Measurements from ENCODE around the gene DNAJB9. TPM values are rescaled to one million over a fixed set of nuclear protein-coding genes. Genes with fewer than 3 reads are reported as not detected.

DNAJB9 gene
- total and polyA plus RNA-seq, 2 of the 8 experiments (the other 6 are each of a cell fraction or from before 2014, with no cell fraction given): 1.8 to 9.7 TPM

DNA sequence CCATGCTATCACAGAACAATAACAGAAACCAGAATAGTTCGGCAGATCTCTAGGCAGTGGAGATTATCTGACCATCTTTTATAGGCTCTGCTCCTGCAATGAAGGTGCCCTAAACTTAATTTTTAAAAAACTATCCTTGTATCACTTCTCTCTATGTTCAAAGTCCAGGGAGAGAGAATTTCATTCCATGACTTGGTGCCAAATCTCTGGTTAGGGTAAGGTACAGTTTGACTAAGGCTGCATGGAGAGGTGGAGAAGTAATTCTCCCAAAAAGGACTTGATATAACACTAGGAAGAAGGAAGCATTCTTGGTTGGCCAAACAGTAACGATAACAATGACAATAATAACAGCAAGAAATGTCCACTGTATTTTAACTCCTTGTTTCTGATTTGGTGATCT lies 40.0 kb downstream of the DNAJB9 start:
- H3K14ac ChIP-seq (ENCODE audit: insufficient read length): no peak overlapping the region
- no peaks in the 10 kb centered on the region for H3K79me1 ChIP-seq (ENCODE audit: low read depth, low read length)
- H4K8ac ChIP-seq (ENCODE audit: extremely low read depth, insufficient read depth, low read length): no peak overlapping the region
- H3K9me3 ChIP-seq (ENCODE audit: insufficient read depth in 2 of 2, low read depth in 1 of 2, low read length in 1 of 2): no peaks in the 10 kb centered on the region
- ChIA-PET CTCF (ENCODE audit: partially characterized antibody) (interaction anchor here (1.4 to 1.5 kb wide), 2 partner anchors 9 to 13 kb away, joined by 4 read pairs; no protein-coding TSS in a partner anchor), POLR2A (ENCODE audit: partially characterized antibody) (no interaction called here)
- no peaks in the 10 kb centered on the region for H3K36me3 ChIP-seq (ENCODE audit: control insufficient read depth in 2 of 4, insufficient read depth in 4 of 4, low read length in 3 of 4)
- no peak overlapping the region for H4K91ac ChIP-seq (replicated peaks; ENCODE audit: insufficient read length, low read length)
- no peak overlapping the region for H3K4ac ChIP-seq (replicated peaks; ENCODE audit: insufficient read length, low read depth, low read length)
- H3K4me2 ChIP-seq (ENCODE audit: insufficient read depth in 1 of 2, low read depth in 2 of 2, low read length in 2 of 2): no peak overlapping the region
- 93% methylated on average over 2 of the region's 2 CpGs; no CpG with 5 or more reads in 1 of the 2 experiments for WGBS, 2 experiments (ENCODE audit: extremely low coverage in 1 of 2, insufficient coverage in 1 of 2, insufficient read length in 1 of 2, insufficient replicate concordance in 2 of 2, low coverage in 1 of 2, low lambda C conversion rate in 2 of 2, missing lambda C conversion rate in 1 of 2)
- no peaks in the 10 kb centered on the region; the same call in 1 of the 2 replicates for H3K23me2 ChIP-seq (ENCODE audit: low read depth, low read length)
- H2BK5ac ChIP-seq (ENCODE audit: low read depth, low read length): no peak overlapping the region
- no peak overlapping the region for H3K18ac ChIP-seq (ENCODE audit: extremely low read depth, low read length)
- H3K79me2 ChIP-seq (ENCODE audit: control insufficient read depth in 1 of 2, insufficient read depth in 2 of 2, low read length in 2 of 2): no peaks in the 10 kb centered on the region
- H3K23ac ChIP-seq (ENCODE audit: insufficient read length): no peak overlapping the region
- H3K27ac ChIP-seq (ENCODE audit: low read depth, low read length): no peak overlapping the region
- H3K56ac ChIP-seq (replicated peaks; ENCODE audit: insufficient read length, low read depth, low read length): no peak overlapping the region
- no peaks in the 10 kb centered on the region for H4K20me1 ChIP-seq (replicated peaks in 1 of 2; ENCODE audit: control insufficient read depth in 1 of 2, insufficient read depth in 2 of 2, low read length in 2 of 2)
- H2BK15ac ChIP-seq (ENCODE audit: low read length): no peak overlapping the region
- no peaks in the 10 kb centered on the region for H3K27me3 ChIP-seq (replicated peaks in 1 of 4; ENCODE audit: control insufficient read depth in 3 of 4, extremely low read depth in 1 of 4, insufficient read depth in 3 of 4, low read length in 3 of 4)
- FAIRE-seq (no peak), DNase-seq (ENCODE audit: low read depth in 1 of 2, low spot score in 2 of 2) (no peak)
- no peak overlapping the region for H2BK12ac ChIP-seq (ENCODE audit: low read depth, low read length)
- no peak overlapping the region for H2AK5ac ChIP-seq (ENCODE audit: low read depth, low read length)
- no peak overlapping the region for H2BK120ac ChIP-seq (replicated peaks; ENCODE audit: low read depth, low read length)
- H3K4me3 ChIP-seq (ENCODE audit: extremely low read depth in 1 of 4, insufficient read depth in 2 of 4, low read depth in 3 of 4, low read length in 4 of 4): no peak overlapping the region
- no peak overlapping the region for H2AFZ ChIP-seq (ENCODE audit: low read length)
- peaks cover 0 to under 1% (median 0%) of the 10 kb centered on the region in 4 experiments; a peak in 1 of 7 replicates for H3K4me1 ChIP-seq (replicated peaks in 1 of 4; ENCODE audit: control insufficient read depth in 3 of 4, insufficient read depth in 4 of 4, low read length in 3 of 4)
- no peak overlapping the region for H4K5ac ChIP-seq (ENCODE audit: insufficient read length, low read depth, low read length)
- H2BK20ac ChIP-seq (ENCODE audit: low read length): no peak overlapping the region
- H3K9ac ChIP-seq (replicated peaks in 1 of 4; ENCODE audit: extremely low read depth in 1 of 4, low read depth in 3 of 4, low read length in 3 of 4): no peak overlapping the region
- no peak for TF ChIP-seq SIX5 (IDR thresholded peaks at IDR 0.05; ENCODE audit: low read depth, low read length)
- no peak for TF ChIP-seq EP300 (IDR thresholded peaks at IDR 0.05; ENCODE audit: borderline replicate concordance in 1 of 2, low read depth in 2 of 2, low read length in 2 of 2)
- TF ChIP-seq NRF1 (IDR thresholded peaks at IDR 0.05; ENCODE audit: low read depth, low read length): no peak
- TF ChIP-seq, protein P1, sequence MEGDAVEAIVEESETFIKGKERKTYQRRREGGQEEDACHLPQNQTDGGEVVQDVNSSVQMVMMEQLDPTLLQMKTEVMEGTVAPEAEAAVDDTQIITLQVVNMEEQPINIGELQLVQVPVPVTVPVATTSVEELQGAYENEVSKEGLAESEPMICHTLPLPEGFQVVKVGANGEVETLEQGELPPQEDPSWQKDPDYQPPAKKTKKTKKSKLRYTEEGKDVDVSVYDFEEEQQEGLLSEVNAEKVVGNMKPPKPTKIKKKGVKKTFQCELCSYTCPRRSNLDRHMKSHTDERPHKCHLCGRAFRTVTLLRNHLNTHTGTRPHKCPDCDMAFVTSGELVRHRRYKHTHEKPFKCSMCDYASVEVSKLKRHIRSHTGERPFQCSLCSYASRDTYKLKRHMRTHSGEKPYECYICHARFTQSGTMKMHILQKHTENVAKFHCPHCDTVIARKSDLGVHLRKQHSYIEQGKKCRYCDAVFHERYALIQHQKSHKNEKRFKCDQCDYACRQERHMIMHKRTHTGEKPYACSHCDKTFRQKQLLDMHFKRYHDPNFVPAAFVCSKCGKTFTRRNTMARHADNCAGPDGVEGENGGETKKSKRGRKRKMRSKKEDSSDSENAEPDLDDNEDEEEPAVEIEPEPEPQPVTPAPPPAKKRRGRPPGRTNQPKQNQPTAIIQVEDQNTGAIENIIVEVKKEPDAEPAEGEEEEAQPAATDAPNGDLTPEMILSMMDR (IDR thresholded peaks at IDR 0.05; ENCODE audit: control extremely low read depth in 1 of 3, insufficient read depth in 1 of 3, low read depth in 1 of 3, low read length in 3 of 3): no peak
- TF ChIP-seq CREB1 (IDR thresholded peaks at IDR 0.05): no peak
- no peak for TF ChIP-seq POLR2A (IDR thresholded peaks at IDR 0.05; ENCODE audit: control extremely low read depth in 1 of 2, low read depth in 2 of 2, low read length in 2 of 2)
- no peak for TF ChIP-seq MAX (IDR thresholded peaks at IDR 0.05)
- TF ChIP-seq PHF8 (conservative IDR thresholded peaks at IDR 0.05; ENCODE audit: low read depth, low read length): no peak
- no peak for TF ChIP-seq GABPA (IDR thresholded peaks at IDR 0.05; ENCODE audit: borderline replicate concordance, insufficient read depth, low read length)
- no peak for TF ChIP-seq RAD21 (IDR thresholded peaks at IDR 0.05 in 1 of 2, conservative IDR thresholded peaks at IDR 0.05 in 1 of 2; ENCODE audit: low read depth in 2 of 2, low read length in 2 of 2)
